Natural killer cell treated with Interleukin-12 subunit alpha and Interleukin-12 subunit beta and Interleukin-15 and Interleukin-18, amount 100 ng/mL, for 72 hours (primary cell): ENCODE measurements around the gene SDK1. TPM values are rescaled to one million over a fixed set of nuclear protein-coding genes. Genes with fewer than 3 reads are reported as not detected.
"Not testable (repeated sequence)": the region's sequence is repeated elsewhere in the genome, so short reads cannot be mapped to it uniquely, and the experiment has no call there.

ENCODE experiments used
- ATAC-seq, 2 donors: fragments of 150-1000 bp; cut with Tn5 transposase in 1 of 2; sonication (Bioruptor Pico), chemical (Tn5 transposase) in 1 of 2; 2 replicates each; pipeline ENCODE4 v1.10.0; 2021
- DNase-seq: peaks from one replicate; pipeline ENCODE4 v3.0.0; 2022; ENCODE audit warnings: low spot score
- H3K27ac Mint-ChIP-seq, 2 donors: 1 replicate in 1 of 2; 2 replicates in 1 of 2; pipeline ENCODE4 v1.8.0; 2022; ENCODE audit warnings: mixed read lengths in 2 of 2, mild to moderate bottlenecking in 1 of 2, moderate library complexity in 1 of 2
- H3K27me3 Mint-ChIP-seq, 2 donors: 1 replicate in 1 of 2; 2 replicates in 1 of 2; pipeline ENCODE4 v1.8.0; 2022; ENCODE audit warnings: mixed read lengths in 2 of 2
- H3K36me3 Mint-ChIP-seq: one replicate; pipeline ENCODE4 v1.8.0; 2022; ENCODE audit warnings: mixed read lengths
- H3K4me1 Mint-ChIP-seq, 2 donors: 1 replicate in 1 of 2; 2 replicates in 1 of 2; pipeline ENCODE4 v1.8.0; 2022; ENCODE audit warnings: low read depth in 2 of 2, mixed read lengths in 2 of 2, mild to moderate bottlenecking in 1 of 2
- H3K4me3 Mint-ChIP-seq: one replicate; pipeline ENCODE4 v1.8.0; 2022; ENCODE audit warnings: mixed read lengths
- H3K9me3 Mint-ChIP-seq: 2 replicates; pipeline ENCODE4 v1.8.0; 2022; ENCODE audit warnings: mixed read lengths
- total RNA-seq, 2 donors: library from RNA; stranded (reverse); gene quantifications; one replicate each; pipeline ENCODE4 v1.2.3, GENCODE V29; 2022

Gene SDK1
- total RNA-seq, 2 donors from 2014 or later = 0.20 to 0.40 TPM

GRCh38 chr7:3569643-3570042, 268.6 kb downstream of the SDK1 start:
- ATAC-seq = no peak
- Mint-ChIP-seq H3K4me3 (no peak overlapping the region), H3K27ac (no peak overlapping the region), H3K4me1 (no peaks in the 10 kb centered on the region), H3K9me3 (no peaks in the 10 kb centered on the region), H3K27me3 (peaks cover 10 to 27% of the 10 kb centered on the region in 2 donors), H3K36me3 (no peaks in the 10 kb centered on the region)
- DNase-seq = no peak

- Mint-ChIP-seq H3K27me3 (peaks cover 11 to 23% of the 10 kb centered on the region in 2 donors), H3K36me3 (peaks cover 4% of the 10 kb centered on the region), H3K9me3 (peaks cover 4% of the 10 kb centered on the region), H3K4me3 (no peak overlapping the region), H3K27ac (no peak overlapping the region), H3K4me1 (no peaks in the 10 kb centered on the region)
- DNase-seq = no peak
- no peak for ATAC-seq
These were observed 272.1 kb downstream of the SDK1 start for GRCh38 chr7:3573151-3573550.

- no peak overlapping the region for H3K4me3 Mint-ChIP-seq
- H3K4me1 Mint-ChIP-seq = no peaks in the 10 kb centered on the region
- ATAC-seq = no peak
- DNase-seq = no peak
- peaks cover 8% of the 10 kb centered on the region for H3K9me3 Mint-ChIP-seq
- no peak overlapping the region for H3K27ac Mint-ChIP-seq
- H3K27me3 Mint-ChIP-seq = peaks cover 11 to 21% of the 10 kb centered on the region in 2 donors
- peaks cover 5% of the 10 kb centered on the region for H3K36me3 Mint-ChIP-seq
These were observed 273.3 kb downstream of the SDK1 start for GRCh38 chr7:3574386-3574785.

GRCh38 chr7:3575753-3576531, 274.9 kb downstream of the SDK1 start:
- H3K9me3 Mint-ChIP-seq = peaks cover 14% of the 10 kb centered on the region
- H3K4me3 Mint-ChIP-seq = no peak overlapping the region
- H3K4me1 Mint-ChIP-seq = no peaks in the 10 kb centered on the region
- no peak overlapping the region for H3K27ac Mint-ChIP-seq
- H3K36me3 Mint-ChIP-seq = peaks cover 5% of the 10 kb centered on the region
- no peak for ATAC-seq
- no peak for DNase-seq
- H3K27me3 Mint-ChIP-seq = peaks cover 11 to 15% of the 10 kb centered on the region in 2 donors

DNA sequence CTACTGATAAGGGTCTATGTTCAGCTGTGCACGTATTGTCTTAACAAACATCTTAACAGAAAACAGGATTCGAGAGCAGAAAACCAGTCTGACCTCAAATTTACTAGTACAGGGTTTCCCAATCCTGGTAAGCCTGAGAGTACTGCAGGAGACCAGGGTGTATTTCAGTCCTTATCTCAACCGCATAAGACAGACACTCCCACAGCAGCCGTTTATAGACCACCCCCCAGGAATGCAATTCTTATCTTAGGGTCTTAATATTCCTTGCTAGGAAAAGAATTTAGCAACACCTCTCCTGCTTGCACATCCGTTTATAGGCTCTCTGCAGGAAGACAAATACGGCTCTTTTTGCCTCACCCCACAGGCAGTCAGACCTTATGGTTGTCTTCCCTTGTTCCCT, 277.3 kb downstream of the SDK1 start:
- Mint-ChIP-seq H3K4me1 (no peaks in the 10 kb centered on the region), H3K9me3 (peaks cover 14% of the 10 kb centered on the region), H3K36me3 (peaks cover 5% of the 10 kb centered on the region), H3K27me3 (peaks cover 0 to 7% of the 10 kb centered on the region in 2 donors), H3K27ac (no peak overlapping the region), H3K4me3 (no peak overlapping the region)
- ATAC-seq = no peak
- no peak for DNase-seq

GRCh38 chr7:3579638-3580219, 278.7 kb downstream of the SDK1 start:
- ATAC-seq = no peak
- peaks cover 0 to 3% of the 10 kb centered on the region in 2 donors for H3K27me3 Mint-ChIP-seq
- no peak overlapping the region for H3K4me3 Mint-ChIP-seq
- H3K4me1 Mint-ChIP-seq = no peaks in the 10 kb centered on the region
- no peak for DNase-seq
- H3K27ac Mint-ChIP-seq = no peak overlapping the region
- H3K36me3 Mint-ChIP-seq = peaks cover 5% of the 10 kb centered on the region
- peaks cover 14% of the 10 kb centered on the region for H3K9me3 Mint-ChIP-seq

DNA sequence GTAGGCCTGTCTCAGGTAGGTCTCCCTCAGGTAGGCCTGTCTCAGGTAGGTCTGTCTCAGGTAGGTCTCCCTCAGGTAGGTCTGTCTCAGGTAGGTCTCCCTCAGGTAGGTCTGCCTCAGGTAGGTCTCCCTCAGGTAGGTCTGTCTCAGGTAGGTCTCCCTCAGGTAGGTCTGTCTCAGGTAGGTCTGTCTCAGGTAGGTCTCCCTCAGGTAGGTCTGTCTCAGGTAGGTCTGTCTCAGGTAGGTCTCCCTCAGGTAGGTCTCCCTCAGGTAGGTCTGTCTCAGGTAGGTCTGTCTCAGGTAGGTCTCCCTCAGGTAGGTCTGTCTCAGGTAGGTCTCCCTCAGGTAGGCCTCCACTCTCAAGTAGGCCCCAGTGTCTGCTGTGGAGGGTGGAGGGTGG, 281.1 kb downstream of the SDK1 start:
- not testable (repeated sequence) for DNase-seq, H3K36me3 Mint-ChIP-seq, ATAC-seq, H3K4me1 Mint-ChIP-seq, H3K27me3 Mint-ChIP-seq, H3K4me3 Mint-ChIP-seq, H3K27ac Mint-ChIP-seq
- peaks cover 14% of the 10 kb centered on the region for H3K9me3 Mint-ChIP-seq

GRCh38 chr7:3585826-3586225, 284.8 kb downstream of the SDK1 start:
- Mint-ChIP-seq H3K4me3 (no peak overlapping the region), H3K27ac (no peak overlapping the region), H3K27me3 (no peaks in the 10 kb centered on the region), H3K36me3 (no peaks in the 10 kb centered on the region), H3K4me1 (no peaks in the 10 kb centered on the region), H3K9me3 (no peaks in the 10 kb centered on the region)
- no peak for ATAC-seq
- DNase-seq = no peak

DNA sequence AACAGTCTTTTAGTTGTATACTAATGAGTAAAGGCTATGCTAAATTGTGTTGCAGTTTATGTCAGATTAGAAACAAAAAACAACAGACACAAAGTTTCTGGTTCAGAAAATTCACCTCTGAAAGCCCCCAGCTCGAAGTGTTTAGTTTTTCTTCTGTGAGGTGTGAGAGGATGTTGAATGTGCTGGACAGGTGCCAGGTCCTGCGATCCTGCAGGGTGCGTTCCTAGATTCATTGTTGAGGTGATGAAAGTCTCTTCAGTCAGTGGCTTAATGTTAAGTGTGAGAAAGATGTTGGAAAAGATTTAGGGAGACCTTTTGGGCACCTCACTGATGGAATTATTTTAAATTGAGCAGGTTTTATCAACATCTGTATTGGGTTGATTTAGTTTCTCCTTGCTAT, 287.3 kb downstream of the SDK1 start:
- Mint-ChIP-seq H3K27me3 (peaks cover 8 to 9% of the 10 kb centered on the region in 2 donors), H3K36me3 (no peaks in the 10 kb centered on the region), H3K4me1 (no peaks in the 10 kb centered on the region), H3K9me3 (no peaks in the 10 kb centered on the region), H3K27ac (no peak overlapping the region), H3K4me3 (no peak overlapping the region)
- ATAC-seq (no peak), DNase-seq (no peak)

- no peaks in the 10 kb centered on the region for H3K36me3 Mint-ChIP-seq
- H3K4me1 Mint-ChIP-seq = no peaks in the 10 kb centered on the region
- ATAC-seq (no peak), DNase-seq (no peak)
- no peaks in the 10 kb centered on the region for H3K9me3 Mint-ChIP-seq
- no peak overlapping the region for H3K27ac Mint-ChIP-seq
- H3K4me3 Mint-ChIP-seq = no peak overlapping the region
- peaks cover 15 to 19% of the 10 kb centered on the region in 2 donors for H3K27me3 Mint-ChIP-seq
These were observed 288.7 kb downstream of the SDK1 start for GRCh38 chr7:3589752-3590151.

DNA sequence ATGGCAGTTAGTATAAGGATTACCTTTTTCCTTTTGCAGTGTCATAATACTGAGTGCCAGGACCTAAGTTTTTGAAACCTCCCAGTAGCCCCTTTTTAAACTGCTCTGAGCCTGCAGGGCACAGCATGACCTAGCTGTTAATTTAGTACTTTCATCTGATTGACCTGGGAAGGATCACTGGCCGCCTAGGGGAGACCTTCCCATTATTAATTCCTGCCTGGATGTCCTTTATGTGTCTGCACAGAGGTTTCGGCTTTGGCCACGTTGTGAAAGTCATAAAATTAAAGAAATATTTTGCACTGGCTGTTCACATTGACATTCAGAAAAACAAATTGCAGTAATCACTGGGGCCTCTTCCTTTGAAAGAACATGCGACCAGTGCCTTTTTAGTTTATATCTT, 290.2 kb downstream of the SDK1 start:
- DNase-seq (no peak), ATAC-seq (no peak)
- no peaks in the 10 kb centered on the region for H3K4me1 Mint-ChIP-seq
- H3K27me3 Mint-ChIP-seq = peaks cover 18 to 23% of the 10 kb centered on the region in 2 donors
- H3K36me3 Mint-ChIP-seq = no peaks in the 10 kb centered on the region
- H3K27ac Mint-ChIP-seq = no peak overlapping the region
- H3K9me3 Mint-ChIP-seq = no peaks in the 10 kb centered on the region
- H3K4me3 Mint-ChIP-seq = no peak overlapping the region

DNA sequence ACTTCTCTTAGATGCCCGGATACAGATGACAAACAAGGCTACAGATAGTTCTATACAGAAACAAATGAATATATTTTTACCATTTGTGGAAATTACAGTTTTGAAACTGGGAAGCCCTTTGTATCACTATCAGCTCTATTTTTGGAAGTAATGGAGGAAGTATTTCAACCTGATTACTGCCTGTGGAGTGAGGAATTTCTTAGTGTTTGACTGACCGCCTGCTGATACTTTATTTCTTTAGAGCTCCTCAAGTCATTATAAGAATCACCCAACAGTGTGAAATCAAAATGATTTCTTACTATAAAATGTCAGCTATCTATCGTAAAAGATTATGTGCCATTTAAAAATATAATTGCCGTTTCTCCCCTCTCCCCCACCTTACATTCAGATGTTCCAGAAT, 290.9 kb downstream of the SDK1 start:
- ATAC-seq = no peak
- Mint-ChIP-seq H3K4me3 (no peak overlapping the region), H3K4me1 (no peaks in the 10 kb centered on the region)

GRCh38 chr7:3592401-3593134, 291.5 kb downstream of the SDK1 start:
- ATAC-seq = no peak
- H3K9me3 Mint-ChIP-seq = no peaks in the 10 kb centered on the region
- H3K27ac Mint-ChIP-seq = no peak overlapping the region
- H3K27me3 Mint-ChIP-seq = peaks cover 21 to 31% of the 10 kb centered on the region in 2 donors
- no peak overlapping the region for H3K4me3 Mint-ChIP-seq
- DNase-seq = no peak
- no peaks in the 10 kb centered on the region for H3K36me3 Mint-ChIP-seq
- H3K4me1 Mint-ChIP-seq = no peaks in the 10 kb centered on the region

More for the DNA sequence above, 290.9 kb downstream of the SDK1 start:
- Mint-ChIP-seq H3K36me3 (no peaks in the 10 kb centered on the region), H3K27me3 (peaks cover 21 to 29% of the 10 kb centered on the region in 2 donors), H3K27ac (no peak overlapping the region), H3K9me3 (no peaks in the 10 kb centered on the region)
- no peak for DNase-seq

GRCh38 chr7:3594901-3595300, 293.8 kb downstream of the SDK1 start:
- DNase-seq (no peak), ATAC-seq (no peak)
- Mint-ChIP-seq H3K9me3 (no peaks in the 10 kb centered on the region), H3K27me3 (peaks cover 28 to 41% of the 10 kb centered on the region in 2 donors), H3K27ac (no peak overlapping the region), H3K4me1 (no peaks in the 10 kb centered on the region), H3K36me3 (no peaks in the 10 kb centered on the region), H3K4me3 (no peak overlapping the region)
